A673 (cell line): ENCODE measurements around the gene RHBDL2. TPM values are rescaled to one million over a fixed set of nuclear protein-coding genes. Genes with fewer than 3 reads are reported as not detected.

Source experiments
- BruUV-seq: library from RNA; stranded (reverse); fragments of 400-500 nt; replicated peaks from 2 replicates; lab custom pipeline; 2021; lab: Mats Ljungman, UMichigan
- CTCF ChIA-PET: fragments of 300-600 bp; sonication (Branson Sonifier 250); formaldehyde crosslinking; loops from one replicate; lab custom pipeline; 2022; ENCODE audit warnings: antibody characterized with exemption; lab: Charles Lee
- POLR2A ChIA-PET: fragments of 300-600 bp; sonication (Branson Sonifier 250); formaldehyde crosslinking; loops from one replicate; lab custom pipeline; 2022; ENCODE audit warnings: antibody characterized with exemption; ENCODE audit not compliant: low non-redundant PET; lab: Charles Lee
- DNase-seq: peaks from one replicate; pipeline ENCODE4 v3.0.0-alpha.2; 2015; ENCODE audit warnings: low spot score
- H3K27ac ChIP-seq: fragments of 200-600 bp; sonication (generic); 2 replicates; pipeline ENCODE4 v1.5.1; 2016; ENCODE audit warnings: mixed run types, low read depth, mild to moderate bottlenecking, mixed read lengths, antibody characterized with exemption, low read length; ENCODE audit not compliant: poor library complexity, severe bottlenecking
- H3K27me3 ChIP-seq: fragments of 200-600 bp; sonication (generic); replicated peaks from 2 replicates; pipeline ENCODE4 v1.6.1; 2017; ENCODE audit warnings: mixed run types, low read depth, mild to moderate bottlenecking, mixed read lengths, antibody characterized with exemption, low read length; ENCODE audit not compliant: insufficient read depth, poor library complexity
- H3K36me3 ChIP-seq: fragments of 200-600 bp; sonication (generic); 2 replicates; pipeline ENCODE4 v1.6.1; 2016; ENCODE audit warnings: mixed run types, mild to moderate bottlenecking, mixed read lengths, antibody characterized with exemption, low read length; ENCODE audit not compliant: insufficient read depth, poor library complexity, severe bottlenecking
- H3K4me1 ChIP-seq: fragments of 200-600 bp; sonication (generic); 2 replicates; pipeline ENCODE4 v1.6.1; 2017; ENCODE audit warnings: mixed run types, mild to moderate bottlenecking, mixed read lengths, antibody characterized with exemption, low read length; ENCODE audit not compliant: insufficient read depth, poor library complexity, severe bottlenecking
- H3K4me3 ChIP-seq: fragments of 200-600 bp; sonication (generic); 2 replicates; pipeline ENCODE4 v1.5.1; 2016; ENCODE audit warnings: low read depth, mixed run types, mild to moderate bottlenecking, mixed read lengths, low read length; ENCODE audit not compliant: poor library complexity, severe bottlenecking
- H3K9me3 ChIP-seq: fragments of 200-600 bp; sonication (generic); 2 replicates; pipeline ENCODE4 v1.6.1; 2016; ENCODE audit warnings: mixed run types, low read depth, mild to moderate bottlenecking, mixed read lengths, antibody characterized with exemption, low read length; ENCODE audit not compliant: poor library complexity, severe bottlenecking
- EZH2 ChIP-seq: fragments of 200-600 bp; sonication (generic); IDR thresholded peaks from 2 replicates; pipeline ENCODE4 v1.6.1; 2017; ENCODE audit warnings: borderline replicate concordance, low read depth, mild to moderate bottlenecking, mixed read lengths, antibody characterized with exemption, low read length; ENCODE audit not compliant: poor library complexity, severe bottlenecking
- intact Hi-C: fragments of 100-400 bp; cut with micrococcal nuclease; formaldehyde crosslinking; loops from one replicate; pipeline ENCODE4 v1.10.0; 2022; ENCODE audit not compliant: unreplicated experiment
- total RNA-seq: library from RNA; stranded (reverse); gene quantifications from 2 replicates; pipeline ENCODE4 v1.2.3, GENCODE V29; 2021
- TF ChIP-seq, protein P1 (sequence below): fragments of 300-800, 200-600 bp; sonication (generic); conservative IDR thresholded peaks from 2 replicates; pipeline ENCODE4 v1.5.1; 2017; ENCODE audit warnings: low read depth, mild to moderate bottlenecking, antibody characterized with exemption, low read length, moderate library complexity, mixed read lengths

Gene RHBDL2
- total RNA-seq, 1 experiment from 2014 or later = not detected

GRCh38 chr1:38889589-38889988 lies 52.0 kb downstream of the RHBDL2 start:
- Histone ChIP-seq H3K4me1 (no peaks in the 10 kb centered on the region), H3K4me3 (no peak overlapping the region), H3K27ac (no peak overlapping the region), H3K36me3 (no peaks in the 10 kb centered on the region), H3K9me3 (no peaks in the 10 kb centered on the region), H3K27me3 (no peaks in the 10 kb centered on the region)
- intact Hi-C loops = no loop called here
- ChIA-PET POLR2A (no interaction called here), CTCF (no interaction called here)
- DNase-seq = no peak
- no TSS peak for BruUV-seq
- TF ChIP-seq, protein P1, sequence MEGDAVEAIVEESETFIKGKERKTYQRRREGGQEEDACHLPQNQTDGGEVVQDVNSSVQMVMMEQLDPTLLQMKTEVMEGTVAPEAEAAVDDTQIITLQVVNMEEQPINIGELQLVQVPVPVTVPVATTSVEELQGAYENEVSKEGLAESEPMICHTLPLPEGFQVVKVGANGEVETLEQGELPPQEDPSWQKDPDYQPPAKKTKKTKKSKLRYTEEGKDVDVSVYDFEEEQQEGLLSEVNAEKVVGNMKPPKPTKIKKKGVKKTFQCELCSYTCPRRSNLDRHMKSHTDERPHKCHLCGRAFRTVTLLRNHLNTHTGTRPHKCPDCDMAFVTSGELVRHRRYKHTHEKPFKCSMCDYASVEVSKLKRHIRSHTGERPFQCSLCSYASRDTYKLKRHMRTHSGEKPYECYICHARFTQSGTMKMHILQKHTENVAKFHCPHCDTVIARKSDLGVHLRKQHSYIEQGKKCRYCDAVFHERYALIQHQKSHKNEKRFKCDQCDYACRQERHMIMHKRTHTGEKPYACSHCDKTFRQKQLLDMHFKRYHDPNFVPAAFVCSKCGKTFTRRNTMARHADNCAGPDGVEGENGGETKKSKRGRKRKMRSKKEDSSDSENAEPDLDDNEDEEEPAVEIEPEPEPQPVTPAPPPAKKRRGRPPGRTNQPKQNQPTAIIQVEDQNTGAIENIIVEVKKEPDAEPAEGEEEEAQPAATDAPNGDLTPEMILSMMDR = no peak
- TF ChIP-seq EZH2 = no peak

DNA sequence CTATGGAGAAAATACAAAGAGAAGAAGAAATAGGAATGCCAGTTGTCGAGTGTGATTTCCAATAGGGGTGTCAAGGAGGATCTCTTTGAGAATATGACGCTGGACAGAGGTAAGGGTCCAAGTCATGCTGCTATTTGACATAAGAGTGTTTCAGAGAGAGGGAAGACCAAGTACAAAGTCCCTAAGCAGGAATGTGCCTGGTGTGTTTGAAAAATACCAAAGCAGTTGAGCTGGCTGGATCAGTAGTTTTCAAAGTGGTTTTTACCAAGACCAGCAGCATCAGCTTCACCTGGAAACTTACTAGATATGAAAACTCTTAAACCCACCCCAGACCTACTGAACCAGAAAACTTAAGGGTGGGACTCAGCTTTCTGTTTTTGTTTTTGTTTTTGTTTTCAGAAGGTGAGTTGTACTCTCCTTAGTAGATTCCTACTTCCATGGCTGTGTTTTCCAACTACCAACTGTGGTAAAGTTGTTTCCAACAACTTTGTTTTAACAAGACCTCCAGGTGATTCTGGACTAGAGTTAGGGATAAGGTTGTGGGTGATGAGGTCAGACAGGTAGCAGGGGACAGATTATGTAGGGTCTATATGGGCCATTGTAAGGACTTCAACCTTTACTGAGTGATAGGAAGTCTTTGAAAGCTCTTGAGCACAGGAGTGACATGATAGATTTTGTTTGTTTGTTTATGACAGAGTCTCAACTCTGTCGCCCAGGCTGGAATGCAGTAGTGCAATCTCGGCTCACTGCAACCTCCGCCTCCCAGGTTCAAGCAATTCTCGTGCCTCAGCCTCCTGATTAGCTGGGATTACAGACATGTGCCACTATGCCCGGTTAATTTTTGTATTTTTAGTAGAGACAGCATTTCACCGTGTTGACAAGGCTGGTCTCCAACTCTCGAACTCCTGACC lies 53.0 kb downstream of the RHBDL2 start:
- Histone ChIP-seq H3K9me3 (no peaks in the 10 kb centered on the region), H3K4me3 (no peak overlapping the region), H3K27ac (no peak overlapping the region), H3K27me3 (no peaks in the 10 kb centered on the region), H3K4me1 (no peaks in the 10 kb centered on the region), H3K36me3 (no peaks in the 10 kb centered on the region)
- ChIA-PET POLR2A (no interaction called here), CTCF (no interaction called here)
- BruUV-seq = no TSS peak
- intact Hi-C loops = no loop called here
- TF ChIP-seq, protein P1 = no peak
- TF ChIP-seq EZH2 = no peak
- no peak for DNase-seq

DNA sequence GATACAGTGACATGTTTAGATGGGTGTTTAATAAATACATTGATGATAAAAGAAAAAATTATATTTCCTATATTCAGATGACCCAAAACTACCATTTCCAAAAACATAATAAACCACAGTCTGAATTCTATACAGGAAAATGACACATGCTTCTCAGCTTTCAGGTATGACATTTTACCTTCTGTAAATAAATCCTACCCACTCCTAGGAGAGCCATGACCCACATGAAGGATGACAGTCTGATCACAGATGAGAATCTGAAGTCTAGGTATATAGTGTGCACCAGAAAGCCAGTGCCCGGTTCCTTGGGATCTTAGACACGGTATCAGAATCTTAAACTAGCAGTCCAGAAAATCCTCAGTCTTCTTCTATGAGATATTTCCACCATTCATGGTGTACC lies 56.5 kb downstream of the RHBDL2 start:
- ChIA-PET POLR2A (no interaction called here), CTCF (no interaction called here)
- H3K4me3 ChIP-seq = no peak overlapping the region

More for the DNA sequence above, 56.5 kb downstream of the RHBDL2 start:
- TF ChIP-seq EZH2 = no peak
- TF ChIP-seq, protein P1 = no peak
- H3K27me3 ChIP-seq = no peaks in the 10 kb centered on the region
- H3K27ac ChIP-seq = no peak overlapping the region
- no peaks in the 10 kb centered on the region for H3K36me3 ChIP-seq
- no peak for DNase-seq
- intact Hi-C loops = no loop called here
- BruUV-seq = no TSS peak
- no peaks in the 10 kb centered on the region for H3K9me3 ChIP-seq
- no peaks in the 10 kb centered on the region for H3K4me1 ChIP-seq
